Lung (tissue), 12 donors: ENCODE data around the gene BNIP3. TPM values are rescaled to one million over a fixed set of nuclear protein-coding genes. Genes with fewer than 3 reads are reported as not detected.

Experiments
- ATAC-seq: fragments of 200-7000 bp; cut with Tn5 transposase; one replicate; pipeline ENCODE4 v1.9.1; 2020; ENCODE audit warnings: moderate number of reproducible peaks; ENCODE audit not compliant: insufficient read depth, low FRiP score
- DNase-seq, 3 donors: peaks; one replicate each; pipeline ENCODE4 v3.0.0-alpha.2; 2013 to 2017
- H3K27ac ChIP-seq, 2 donors: one replicate each; pipeline ENCODE4 v1.5.1; 2013; ENCODE audit warnings: mild to moderate bottlenecking in 2 of 2, moderate library complexity in 2 of 2, control low read depth in 1 of 2, inconsistent platforms in 1 of 2, low read depth in 1 of 2, low read length in 1 of 2
- H3K27me3 ChIP-seq, 3 donors: one replicate each; pipeline ENCODE4 v1.5.1; 2013; ENCODE audit warnings: low read length in 2 of 3; ENCODE audit not compliant: control insufficient read depth in 3 of 3, insufficient read depth in 3 of 3
- H3K36me3 ChIP-seq, 4 donors: one replicate each; pipeline ENCODE4 v1.5.1; 2013; ENCODE audit warnings: low read length in 4 of 4, mild to moderate bottlenecking in 1 of 4, moderate library complexity in 1 of 4; ENCODE audit not compliant: control insufficient read depth in 4 of 4, insufficient read depth in 4 of 4
- H3K4me1 ChIP-seq, 5 donors: one replicate each; pipeline ENCODE4 v1.5.1; 2013; ENCODE audit warnings: low read length in 5 of 5, mild to moderate bottlenecking in 2 of 5, moderate library complexity in 1 of 5; ENCODE audit not compliant: control insufficient read depth in 5 of 5, insufficient read depth in 5 of 5
- H3K4me3 ChIP-seq: one replicate; pipeline ENCODE4 v1.5.1; 2013; ENCODE audit warnings: mild to moderate bottlenecking, control low read depth, moderate library complexity
- H3K9ac ChIP-seq, 2 donors: one replicate each; pipeline ENCODE4 v1.5.1; 2013; ENCODE audit warnings: low read length in 2 of 2, control low read depth in 1 of 2; ENCODE audit not compliant: insufficient read depth in 1 of 2
- H3K9me3 ChIP-seq, 4 donors: one replicate each; pipeline ENCODE4 v1.5.1; 2013; ENCODE audit warnings: low read length in 3 of 4, mild to moderate bottlenecking in 1 of 4, moderate library complexity in 1 of 4; ENCODE audit not compliant: control insufficient read depth in 4 of 4, insufficient read depth in 3 of 4
- CTCF ChIP-seq: IDR thresholded peaks from 2 replicates; pipeline ENCODE4 v1.5.1; 2012; ENCODE audit warnings: mild to moderate bottlenecking; ENCODE audit errors: control extremely low read depth, extremely low read depth
- WGBS, 2 donors: extraction: QIAGEN DNeasy Blood & Tissue Kit; methylation state at CpG; one replicate each; pipeline ENCODE4 v1.1.7; 2013; 5-methylcytosine and 5-hydroxymethylcytosine counted together
- polyA plus RNA-seq, 2 donors: library from polyadenylated mRNA; stranded (reverse); fragments of 200-250 nt; gene quantifications; one replicate each; pipeline ENCODE4 v1.2.1, GENCODE V29; 2013
- total RNA-seq, 2 donors: library from RNA; depleted of rRNA in 1 of 2; stranded (reverse); fragments of >200 nt in 1 of 2; gene quantifications; one replicate each; pipeline ENCODE4 v1.2.1, GENCODE V29; 2014 to 2021
- donor health status: control.
- donor health status: control.
- donor health status: Bipolar disorder and iron deficiency.
- donor health status: healthy.
- donor health status: DM: yes; HTN: yes; CAD: no.

The BNIP3 gene
- total and polyA plus RNA-seq, 4 donors = 20.4 to 38.4 (median 30.8) TPM

- no peak for TF ChIP-seq CTCF
- 98 to 99% methylated on average over 10 of the region's 10 CpGs for WGBS, 2 donors
- Histone ChIP-seq H3K9ac (no peak overlapping the region), H3K27me3 (no peaks in the 10 kb centered on the region), H3K9me3 (peaks cover 0 to 8% (median under 1%) of the 10 kb centered on the region in 4 donors), H3K4me3 (no peak overlapping the region), H3K4me1 (peaks cover 0 to 28% (median 11%) of the 10 kb centered on the region in 5 donors), H3K27ac (no peak overlapping the region), H3K36me3 (peaks cover 0 to 8% (median 0%) of the 10 kb centered on the region in 4 donors)
- DNase-seq (no peak), ATAC-seq (no peak)
Measured at GRCh38 chr10:131926253-131926652, 55.5 kb downstream of the BNIP3 start.

- H3K27ac ChIP-seq = no peak overlapping the region
- H3K36me3 ChIP-seq = peaks cover 0 to 8% (median 0%) of the 10 kb centered on the region in 4 donors
- DNase-seq = no peak
- no peak overlapping the region for H3K9ac ChIP-seq
- WGBS, 2 donors = 96 to 98% methylated on average over 9 of the region's 9 CpGs
- H3K9me3 ChIP-seq = peaks cover 0 to 8% (median under 1%) of the 10 kb centered on the region in 4 donors
- peaks cover 0 to 30% (median 11%) of the 10 kb centered on the region in 5 donors for H3K4me1 ChIP-seq
- ATAC-seq = no peak
- H3K27me3 ChIP-seq = no peaks in the 10 kb centered on the region
- H3K4me3 ChIP-seq = no peak overlapping the region
- TF ChIP-seq CTCF = no peak
Measured at GRCh38 chr10:131925716-131926115, 56.0 kb downstream of the BNIP3 start.

GRCh38 chr10:131925011-131925649, 56.6 kb downstream of the BNIP3 start:
- no peak for DNase-seq
- Histone ChIP-seq H3K27me3 (no peaks in the 10 kb centered on the region), H3K27ac (no peak overlapping the region), H3K4me1 (peaks cover 0 to 25% (median 8%) of the 10 kb centered on the region in 5 donors), H3K4me3 (no peak overlapping the region), H3K36me3 (peaks cover 0 to 8% (median 0%) of the 10 kb centered on the region in 4 donors), H3K9me3 (peaks cover 0 to 8% (median under 1%) of the 10 kb centered on the region in 4 donors), H3K9ac (no peak overlapping the region)
- ATAC-seq = no peak
- no peak for TF ChIP-seq CTCF
